Measurements from ENCODE around the gene CMSS1.

CMSS1 gene

GRCh38 chr3:100165926-100166550, 348.4 kb downstream of the CMSS1 start:
- no peak overlapping the region for H3K4me3 ChIP-seq (replicated peaks in 1 of 2; ENCODE audit: low read depth in 2 of 2, low read length in 2 of 2)
- DNase-seq (ENCODE audit: low read depth in 2 of 2) = no peak
- no peak for TF ChIP-seq CTCF (IDR thresholded peaks at IDR 0.05; ENCODE audit: low read depth, low read length)

GRCh38 chr3:100169201-100169920, 351.7 kb downstream of the CMSS1 start:
- H3K4me3 ChIP-seq (replicated peaks in 1 of 2; ENCODE audit: low read depth in 2 of 2, low read length in 2 of 2) = no peak overlapping the region
- TF ChIP-seq CTCF (IDR thresholded peaks at IDR 0.05; ENCODE audit: low read depth, low read length) = no peak
- DNase-seq (ENCODE audit: low read depth in 2 of 2) = peak in 1 of 2 donors; percentile 49

- DNase-seq (ENCODE audit: low read depth in 2 of 2) = no peak
- no peak for TF ChIP-seq CTCF (IDR thresholded peaks at IDR 0.05; ENCODE audit: low read depth, low read length)
- no peak overlapping the region for H3K4me3 ChIP-seq (replicated peaks in 1 of 2; ENCODE audit: low read depth in 2 of 2, low read length in 2 of 2)
These were observed 352.8 kb downstream of the CMSS1 start for GRCh38 chr3:100170486-100170885.

GRCh38 chr3:100171211-100171914, 353.7 kb downstream of the CMSS1 start:
- no peak overlapping the region for H3K4me3 ChIP-seq (replicated peaks in 1 of 2; ENCODE audit: low read depth in 2 of 2, low read length in 2 of 2)
- no peak for DNase-seq (ENCODE audit: low read depth in 2 of 2)
- no peak for TF ChIP-seq CTCF (IDR thresholded peaks at IDR 0.05; ENCODE audit: low read depth, low read length)

GRCh38 chr3:100173961-100174360, 356.3 kb downstream of the CMSS1 start:
- no peak for DNase-seq (ENCODE audit: low read depth in 2 of 2)
- no peak for TF ChIP-seq CTCF (IDR thresholded peaks at IDR 0.05; ENCODE audit: low read depth, low read length)
- H3K4me3 ChIP-seq (replicated peaks in 1 of 2; ENCODE audit: low read depth in 2 of 2, low read length in 2 of 2) = no peak overlapping the region

- no peak for TF ChIP-seq CTCF (IDR thresholded peaks at IDR 0.05; ENCODE audit: low read depth, low read length)
- no peak overlapping the region for H3K4me3 ChIP-seq (replicated peaks in 1 of 2; ENCODE audit: low read depth in 2 of 2, low read length in 2 of 2)
- DNase-seq (ENCODE audit: low read depth in 2 of 2) = no peak
These were observed 358.1 kb downstream of the CMSS1 start for GRCh38 chr3:100175637-100176280.
